Measurements from ENCODE around the gene SNORC. TPM values are rescaled to one million over a fixed set of nuclear protein-coding genes. Genes with fewer than 3 reads are reported as not detected.

SNORC gene
- total RNA-seq, 1 donor from 2014 or later, result 1.8 TPM

DNA sequence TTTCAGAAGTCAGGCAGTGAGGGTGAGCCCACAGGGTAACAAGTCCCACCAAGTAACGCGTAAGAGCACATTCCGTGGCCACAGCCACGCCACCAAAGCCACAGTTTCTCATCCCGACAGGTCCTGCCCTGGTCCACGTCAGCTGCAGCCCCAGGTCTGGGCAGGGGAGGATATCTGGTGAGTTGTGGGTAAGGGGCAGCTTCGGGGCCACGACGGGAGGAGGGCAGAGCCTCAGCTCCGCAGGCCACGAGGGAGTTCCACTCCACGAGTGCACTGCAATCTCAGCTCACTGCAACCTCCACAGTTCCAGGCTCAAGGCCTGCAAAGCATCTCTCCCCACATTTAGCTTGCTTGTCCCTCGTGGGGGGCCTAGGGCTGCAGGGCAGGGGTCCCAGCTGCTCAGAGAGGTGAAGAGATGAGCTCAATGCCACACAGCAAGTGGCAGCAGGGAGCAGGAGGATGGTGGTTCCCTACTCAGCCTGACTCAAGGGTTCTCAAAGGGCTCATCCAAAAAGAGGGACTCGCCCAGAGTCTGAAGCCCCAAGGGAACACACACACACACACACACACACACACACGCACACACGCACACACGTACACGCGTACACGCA is 12.5 kb downstream of the SNORC start:
- ATAC-seq, result no peak

DNA sequence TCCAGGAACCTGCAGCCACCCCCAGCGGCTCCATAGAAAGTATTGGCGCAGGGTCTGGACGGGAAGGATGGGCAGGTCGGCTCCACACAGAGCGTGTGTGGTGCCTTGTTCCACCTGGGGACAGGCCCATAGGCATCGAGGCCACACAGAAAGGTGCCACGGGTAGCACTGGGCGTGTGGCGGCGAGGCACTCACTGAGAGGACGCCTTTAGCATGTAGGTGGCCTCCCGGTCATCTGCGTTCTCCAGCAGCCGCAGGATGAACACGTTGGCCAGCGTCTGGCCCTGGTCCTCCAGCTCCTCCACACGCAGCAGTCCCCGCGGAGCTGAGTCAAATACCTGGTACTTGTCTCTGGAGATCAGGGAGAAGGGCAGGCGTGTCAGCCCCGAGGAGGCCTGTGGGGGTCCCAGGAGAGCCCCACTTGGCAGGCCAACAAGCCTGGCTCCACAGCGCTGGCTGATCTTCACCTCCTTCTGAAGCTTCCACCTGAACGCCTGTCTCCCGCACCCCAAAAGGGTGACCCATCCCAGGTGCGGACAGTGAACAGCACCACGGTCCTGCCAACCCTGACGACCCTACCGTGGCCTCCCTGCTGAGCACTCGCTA is 13.2 kb downstream of the SNORC start:
- ATAC-seq, result no peak

DNA sequence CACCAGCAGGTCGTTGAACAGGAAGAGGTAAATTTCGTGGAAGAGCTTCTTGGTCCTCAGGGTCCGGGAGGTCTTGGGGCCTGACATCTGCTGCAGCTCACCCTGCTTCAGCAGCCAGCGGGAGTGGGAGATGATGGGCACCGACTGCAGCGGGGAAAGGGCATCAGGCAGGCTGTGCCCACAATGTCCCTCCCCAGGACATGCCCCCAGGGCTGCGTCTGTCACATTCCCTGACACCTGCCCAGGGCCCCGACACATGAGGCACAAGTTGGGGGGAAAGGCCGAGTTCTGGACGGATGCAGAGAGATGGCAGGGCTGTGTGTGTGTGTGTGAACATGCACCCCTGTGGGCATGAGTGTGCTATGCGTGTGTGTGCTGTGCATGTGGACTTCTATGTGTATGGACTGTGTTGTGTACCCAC is 13.9 kb downstream of the SNORC start:
- no peak for ATAC-seq

DNA sequence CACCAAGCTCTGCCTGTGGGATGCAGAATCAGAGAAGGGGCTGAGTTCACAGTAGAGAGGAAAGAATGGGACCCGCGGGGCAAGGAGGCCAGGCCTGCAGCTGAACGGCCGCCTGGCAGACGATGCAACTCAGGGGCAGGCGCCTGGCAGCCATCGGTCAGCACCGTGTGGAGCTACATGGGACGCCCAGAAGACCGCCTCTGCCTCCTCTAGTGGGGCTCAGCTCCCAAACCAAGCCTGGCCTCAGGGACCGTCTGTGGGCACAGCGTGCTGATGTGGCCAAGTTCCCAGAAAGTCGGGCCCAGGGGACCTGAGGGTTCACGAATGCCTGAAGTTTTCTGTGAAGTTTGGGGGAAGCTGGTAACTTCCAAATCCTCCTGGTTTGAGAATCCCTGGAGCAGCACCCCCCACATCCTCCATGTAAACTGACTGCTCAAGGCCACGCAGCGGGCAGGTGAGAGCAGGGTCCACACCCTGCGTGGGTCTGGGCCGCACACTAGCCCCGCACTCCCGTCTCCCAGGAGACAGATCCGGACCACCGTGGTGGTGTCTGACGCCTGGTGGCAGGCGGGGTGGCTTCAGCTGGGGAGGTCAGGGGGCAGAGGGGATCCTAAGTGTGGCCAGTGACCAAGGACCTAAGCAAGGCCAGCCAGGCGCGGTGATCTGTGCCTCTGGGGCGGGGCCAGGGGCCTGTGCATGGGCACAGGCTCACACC is 14.6 kb downstream of the SNORC start:
- ATAC-seq, result no peak

DNA sequence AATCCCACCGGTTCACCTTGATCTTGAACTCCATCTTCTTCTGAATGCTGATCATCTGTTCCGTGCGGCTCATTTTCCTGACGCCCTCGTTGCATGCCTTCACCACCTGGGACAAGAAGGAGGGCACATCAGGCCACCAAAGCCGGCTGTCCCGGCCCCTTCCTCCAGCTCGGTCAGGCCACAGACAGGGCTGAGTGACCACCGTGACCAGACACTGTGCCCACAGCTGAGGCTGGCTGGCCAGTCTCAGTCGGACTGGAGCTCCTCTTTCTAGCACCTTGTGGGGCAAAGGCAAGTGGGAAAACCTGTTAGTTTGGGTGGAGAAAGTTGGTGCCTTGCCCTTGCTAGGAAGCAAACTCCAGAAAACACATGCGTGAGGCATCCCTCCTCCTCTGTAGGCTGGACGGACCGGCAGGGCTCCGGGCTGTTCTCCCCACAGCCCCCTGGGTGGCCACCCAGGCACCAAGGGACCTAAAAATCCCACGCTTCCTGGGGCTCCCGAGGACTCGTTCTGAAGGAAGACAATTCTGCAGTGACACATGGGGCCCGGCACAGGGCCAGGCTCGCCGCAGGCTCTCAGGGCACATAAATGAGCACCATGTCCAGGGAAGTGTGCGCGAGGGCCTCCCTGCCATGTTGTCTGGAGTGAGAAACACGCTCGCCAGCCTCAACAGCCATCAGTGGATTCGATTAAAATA is 15.3 kb downstream of the SNORC start:
- peak; percentile 51 for ATAC-seq

DNA sequence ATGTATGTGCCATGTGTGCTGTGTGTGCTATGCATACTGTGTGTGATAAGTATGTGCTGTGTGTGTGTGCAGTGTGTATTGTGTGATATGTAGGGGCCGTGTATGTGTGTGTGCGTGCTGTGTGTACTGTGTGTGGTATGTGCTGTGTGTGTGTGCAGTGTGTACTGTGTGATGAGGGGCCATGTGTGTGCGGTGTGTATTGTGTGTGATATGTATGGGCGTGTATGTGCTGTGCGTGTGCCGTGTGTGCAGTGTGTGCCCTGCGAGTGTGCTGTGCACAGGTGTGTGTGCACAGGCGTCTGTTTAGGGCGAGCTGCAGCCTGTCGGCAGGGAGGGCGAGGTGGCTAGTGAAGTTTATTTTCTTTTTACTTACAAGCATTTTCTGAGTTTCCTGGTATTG is 16.1 kb downstream of the SNORC start:
- peak; percentile 9 for ATAC-seq

DNA sequence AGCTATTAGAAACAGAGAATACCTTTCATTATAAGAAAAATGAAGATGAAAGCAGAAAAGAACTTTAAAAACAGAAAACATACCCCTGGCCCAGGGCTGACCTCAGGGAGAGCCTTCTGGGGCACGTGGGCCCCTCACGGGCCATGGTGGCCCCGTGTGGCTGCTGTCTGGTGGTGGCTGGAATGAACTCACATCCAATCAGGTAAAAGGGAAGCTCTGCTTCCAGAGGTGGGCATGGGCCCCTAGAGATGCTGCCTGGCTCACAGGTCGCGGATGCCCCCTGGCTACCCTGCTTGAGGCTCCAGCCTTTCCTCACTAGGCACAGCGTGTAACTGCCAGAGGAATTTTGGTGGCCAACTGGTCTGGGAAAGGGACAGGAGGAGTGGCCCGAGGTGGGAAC is 16.6 kb downstream of the SNORC start:
- ATAC-seq, result no peak

DNA sequence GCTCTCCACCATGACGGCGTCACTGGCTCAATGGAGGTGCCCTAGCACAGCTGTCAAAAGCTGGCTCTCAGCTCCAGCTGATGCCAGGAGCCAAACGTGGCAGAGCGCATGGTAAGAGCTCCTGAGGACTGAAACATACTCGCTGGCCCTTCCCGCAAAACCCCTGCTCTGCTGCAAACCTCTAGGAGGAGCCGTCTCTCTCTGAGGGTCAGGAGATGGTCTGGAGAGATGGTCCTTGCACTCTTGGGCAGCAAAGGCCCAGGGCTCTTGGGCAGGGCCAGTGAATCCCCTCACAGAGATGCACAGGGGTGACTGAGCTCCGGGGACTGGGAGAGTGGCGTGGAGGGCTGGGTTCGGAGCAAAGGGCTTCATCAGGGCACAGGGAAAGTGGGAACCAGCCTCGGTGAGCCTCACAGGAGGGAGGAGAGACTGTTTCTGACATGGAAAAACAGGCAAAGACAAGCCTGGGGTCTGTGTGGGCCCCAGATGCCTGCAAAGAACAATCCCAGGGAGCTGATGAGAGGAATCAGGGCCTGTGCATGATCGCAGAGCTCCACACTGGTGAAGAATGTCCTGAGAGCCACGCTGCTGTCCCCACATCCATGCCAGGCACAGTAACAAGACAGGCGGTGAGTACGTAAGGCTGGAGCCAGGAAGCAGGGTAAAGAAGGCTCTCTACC is 17.2 kb downstream of the SNORC start:
- ATAC-seq, result no peak

DNA sequence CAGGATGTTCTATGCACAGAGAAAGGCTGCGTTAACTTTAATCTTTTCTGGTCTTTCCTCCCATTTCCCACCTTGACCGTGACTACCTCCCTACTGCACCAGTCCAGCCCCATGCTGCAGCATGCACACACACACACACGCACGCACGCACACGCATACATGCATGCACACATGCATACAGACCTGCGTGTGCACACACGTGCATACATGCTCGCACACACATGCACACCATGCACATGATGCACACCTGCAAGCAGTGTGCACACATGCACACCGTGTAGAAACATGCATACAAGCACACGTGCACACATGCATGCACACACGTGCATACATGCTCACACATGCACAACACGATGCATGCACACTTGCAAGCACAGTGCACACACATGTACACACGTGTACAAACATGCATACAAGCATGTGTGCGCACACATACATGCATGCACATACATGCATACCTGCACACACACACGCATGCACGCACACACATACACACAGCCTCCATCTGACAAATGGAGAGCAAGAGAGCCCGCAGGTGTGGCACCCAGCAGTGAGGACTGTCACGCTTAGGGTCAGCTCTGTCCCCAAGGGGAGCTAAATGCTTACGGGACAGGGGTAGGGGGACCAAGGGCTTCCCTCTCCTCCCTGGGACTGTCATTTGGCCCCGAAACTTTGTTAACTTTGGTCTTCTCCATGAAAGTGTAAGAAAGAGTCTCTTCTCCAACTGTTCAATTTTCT is 18.2 kb downstream of the SNORC start:
- ATAC-seq, result no peak

DNA sequence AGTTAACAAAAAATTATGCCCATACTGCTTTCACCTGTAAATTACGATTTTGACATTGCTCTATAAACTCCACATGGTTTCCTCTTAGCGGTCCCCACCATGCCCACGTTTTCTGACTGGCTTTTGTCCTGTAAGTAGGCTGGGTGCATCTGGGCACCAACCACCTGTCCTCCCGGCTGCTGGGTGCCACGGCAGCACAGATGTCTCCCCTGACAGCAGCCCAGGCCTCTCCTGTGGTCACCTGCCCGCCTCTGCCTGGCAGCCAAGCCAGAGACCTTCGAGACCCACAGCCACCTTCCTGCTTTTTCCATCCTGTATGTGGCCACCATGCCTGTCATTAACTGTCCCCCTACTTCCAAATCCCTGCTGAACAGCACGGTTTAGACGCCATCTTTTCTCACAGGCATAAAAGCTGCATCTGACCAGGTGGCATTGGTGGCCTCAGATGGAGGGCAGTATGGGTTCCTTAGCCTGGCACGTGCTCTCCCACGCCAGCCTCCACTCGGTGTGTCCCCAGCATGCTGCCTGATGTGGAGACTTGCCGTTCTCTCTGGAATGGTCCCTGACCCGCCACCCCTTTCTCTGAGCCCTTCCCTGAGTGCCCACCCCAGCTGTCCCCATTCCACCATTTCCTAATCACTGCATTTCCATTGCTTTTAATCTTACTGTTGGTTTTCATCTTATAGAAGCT is 18.9 kb downstream of the SNORC start:
- ATAC-seq, result no peak

DNA sequence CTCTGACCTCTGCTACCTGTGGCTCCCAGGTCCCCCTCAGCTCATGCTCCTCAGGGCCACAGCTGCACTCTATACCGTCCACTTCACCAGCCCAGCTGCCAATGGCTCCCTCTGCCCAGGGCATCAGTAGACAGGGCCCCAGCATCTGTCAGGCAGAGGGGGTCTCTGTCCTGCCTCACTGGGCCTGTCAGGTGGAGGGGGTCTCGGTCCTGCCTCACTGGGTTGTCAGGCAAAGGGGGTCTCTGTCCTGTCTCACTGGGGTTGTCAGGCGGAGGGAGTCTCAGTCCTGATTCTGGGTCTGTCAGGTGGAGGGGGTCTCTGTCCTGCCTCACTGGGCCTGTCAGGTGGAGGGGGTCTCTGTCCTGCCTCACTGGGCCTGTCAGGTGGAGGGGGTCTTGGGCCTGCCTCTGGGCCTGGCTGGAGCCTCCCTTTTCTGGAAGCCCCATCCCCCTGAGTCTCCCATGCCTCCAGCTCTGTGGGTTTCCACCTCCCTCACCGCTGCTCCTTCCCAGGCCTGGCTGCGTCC is 19.9 kb downstream of the SNORC start:
- ATAC-seq, result no peak

DNA sequence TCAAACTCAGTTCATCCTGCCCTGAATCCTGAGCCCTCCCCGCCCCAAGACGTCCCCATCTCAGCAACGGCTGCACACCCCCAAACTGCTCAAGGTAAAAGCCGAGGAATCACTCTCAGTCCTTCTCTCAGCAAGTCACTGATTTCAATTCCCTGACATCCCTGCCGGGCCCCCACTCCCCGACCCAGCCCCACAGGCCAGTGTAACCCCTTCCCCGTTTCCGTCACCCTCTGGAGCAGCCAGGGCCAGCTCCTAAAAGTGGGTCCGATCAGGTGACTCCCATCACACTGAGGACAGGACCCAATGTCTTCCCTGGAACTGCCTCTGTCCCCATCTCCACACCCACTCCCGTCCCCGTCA is 20.5 kb downstream of the SNORC start:
- ATAC-seq, result no peak

DNA sequence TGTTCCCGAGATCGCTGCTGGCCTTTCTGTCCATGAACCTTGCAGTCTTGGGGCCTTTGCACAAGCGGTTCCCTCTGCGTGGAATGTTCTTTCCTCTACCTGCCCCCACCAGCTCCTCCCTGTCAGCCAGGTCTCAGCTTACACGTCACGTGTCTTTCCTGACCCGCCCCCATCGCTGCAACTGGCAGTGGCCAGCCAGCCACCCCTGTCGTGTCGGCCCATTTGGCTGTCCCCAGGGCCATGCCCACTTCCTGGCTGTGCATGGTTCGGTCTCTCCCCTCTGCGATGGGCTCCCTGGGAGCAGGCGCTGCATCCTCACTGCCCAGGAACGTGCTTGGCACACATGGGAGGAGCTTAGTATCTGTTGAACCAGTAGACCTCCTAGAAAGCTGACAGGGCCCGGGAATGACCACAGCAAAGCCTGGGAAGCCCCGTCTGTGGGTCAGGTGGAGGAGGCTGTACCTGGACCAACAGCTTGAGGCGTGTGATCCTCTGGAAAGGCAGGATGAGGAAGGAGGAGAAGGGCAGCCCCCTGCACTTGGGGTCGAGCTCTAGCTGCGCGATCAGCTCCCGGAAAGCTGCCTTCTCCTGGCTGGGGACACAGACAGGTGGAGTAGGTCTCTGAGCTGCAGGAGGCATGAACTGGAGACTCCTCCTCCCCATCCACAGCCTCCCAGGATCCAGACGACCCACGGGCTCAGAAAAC is 21.0 kb downstream of the SNORC start:
- ATAC-seq, result peak; percentile 58

DNA sequence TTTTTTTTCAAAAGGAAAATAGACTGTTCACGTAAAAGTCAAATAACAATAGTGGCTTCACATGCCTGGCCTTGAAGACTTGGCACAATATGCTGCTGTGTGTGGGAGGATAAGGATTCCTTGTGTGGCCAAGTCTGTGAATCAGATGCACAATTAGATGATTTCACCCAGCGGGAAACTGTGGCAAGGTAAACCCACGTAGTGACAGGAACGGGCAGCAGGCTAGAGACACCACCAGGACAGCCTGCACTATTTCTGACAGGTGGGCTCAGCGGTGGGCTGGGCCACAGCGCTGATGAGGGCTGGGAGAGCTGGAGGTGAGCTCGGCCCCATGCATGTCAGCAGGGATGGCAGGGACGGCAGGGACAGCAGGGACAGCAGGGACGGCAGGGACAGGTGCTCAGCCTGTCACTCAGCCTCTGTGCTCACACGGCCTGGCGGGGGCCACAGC is 21.6 kb downstream of the SNORC start:
- ATAC-seq, result peak; percentile 47

DNA sequence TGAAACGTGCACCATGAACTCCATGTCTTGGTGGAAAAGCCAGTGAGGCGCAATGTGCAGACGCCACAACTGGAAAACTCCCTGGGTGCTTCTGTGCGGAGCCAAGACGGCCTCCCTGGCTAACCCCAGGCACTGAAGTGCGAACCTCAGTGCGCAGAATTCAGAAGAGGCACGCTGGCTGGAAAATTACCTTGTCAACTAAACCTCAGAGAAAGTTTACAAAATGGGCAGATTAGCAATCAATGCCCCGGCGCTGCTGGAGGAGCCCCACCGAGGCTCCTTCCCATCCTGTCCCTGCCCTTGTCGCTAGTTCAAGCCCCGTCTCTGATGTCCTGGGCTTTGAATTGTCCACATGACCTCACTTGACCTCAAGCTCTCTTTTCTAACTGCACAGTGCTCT is 22.2 kb downstream of the SNORC start:
- ATAC-seq, result no peak

DNA sequence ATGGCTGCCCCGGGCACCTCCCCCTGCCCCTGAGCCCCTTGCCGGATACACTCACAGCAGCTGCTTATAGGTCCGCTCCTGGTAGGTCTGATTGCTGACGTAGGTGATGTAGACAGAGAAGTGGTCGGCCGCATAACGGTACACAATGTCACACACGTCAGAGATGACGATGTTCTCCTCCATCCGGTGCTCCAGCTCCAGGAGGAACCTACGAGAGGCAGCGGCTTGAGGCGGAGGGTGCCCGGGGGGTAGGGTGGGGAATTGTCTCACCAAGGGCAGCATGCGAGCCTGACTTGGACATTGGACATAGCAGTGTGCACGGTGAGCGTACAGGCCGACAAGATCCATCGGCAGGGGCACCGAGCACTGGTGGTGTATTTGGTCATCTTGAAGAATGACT is 22.8 kb downstream of the SNORC start:
- no peak for ATAC-seq

DNA sequence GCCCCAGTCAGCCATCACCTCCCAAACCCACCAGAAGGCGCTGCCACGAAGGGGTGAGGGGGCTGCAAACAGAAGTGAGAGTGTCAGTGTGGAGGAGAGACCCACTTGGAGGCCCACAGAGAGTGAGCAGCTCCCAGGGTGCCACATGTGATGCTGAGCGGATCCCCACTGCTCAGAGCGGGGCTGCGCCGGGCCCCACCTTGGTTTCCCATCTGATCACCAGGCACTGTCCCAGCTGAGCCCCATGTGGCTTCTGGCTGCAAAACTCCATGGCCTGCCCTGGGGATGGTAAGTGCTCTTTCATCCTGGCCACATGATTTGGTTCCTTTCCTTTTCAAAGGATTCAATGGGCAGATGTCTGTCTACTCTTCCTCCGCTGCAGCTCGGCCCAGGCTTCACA is 23.8 kb downstream of the SNORC start:
- no peak for ATAC-seq

DNA sequence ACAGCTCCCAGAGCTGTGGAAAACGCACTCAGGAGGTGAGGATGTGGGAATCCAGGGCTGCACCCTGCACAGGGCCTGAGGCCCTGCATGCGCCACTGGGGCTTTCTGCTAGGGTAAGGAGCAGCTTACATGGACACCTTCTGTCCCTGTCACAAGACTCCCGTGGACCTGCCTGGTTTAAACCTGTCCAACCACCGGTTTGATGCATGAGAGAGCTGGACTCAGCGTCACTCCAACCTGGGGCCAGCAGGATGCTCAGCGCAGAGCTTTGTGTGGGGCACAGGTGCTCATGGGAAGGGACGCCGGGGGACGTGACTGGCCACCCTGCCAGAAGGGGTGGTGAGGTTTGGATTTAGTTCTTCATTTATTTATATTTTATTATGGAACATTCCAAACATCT is 24.2 kb downstream of the SNORC start:
- no peak for ATAC-seq

DNA sequence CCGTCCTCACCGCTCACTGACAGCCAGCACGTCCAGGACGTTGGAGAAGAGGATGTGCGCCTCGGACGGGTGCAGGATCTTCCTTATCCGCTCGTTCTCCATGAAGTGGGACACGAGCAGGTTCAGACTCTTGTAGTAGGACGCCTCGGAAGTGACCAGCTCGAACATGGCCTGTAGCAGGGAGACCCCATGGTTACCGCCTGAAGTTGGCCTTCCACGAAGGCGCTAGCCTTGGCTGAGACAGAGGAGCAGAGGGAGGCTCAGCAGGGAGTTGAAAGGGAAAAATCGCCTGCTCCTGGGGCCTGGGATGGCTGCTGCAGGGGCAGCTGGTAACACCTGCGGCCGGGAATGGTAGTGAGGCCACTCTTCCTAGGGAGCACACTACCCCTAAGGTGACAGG is 24.7 kb downstream of the SNORC start:
- no peak for ATAC-seq

DNA sequence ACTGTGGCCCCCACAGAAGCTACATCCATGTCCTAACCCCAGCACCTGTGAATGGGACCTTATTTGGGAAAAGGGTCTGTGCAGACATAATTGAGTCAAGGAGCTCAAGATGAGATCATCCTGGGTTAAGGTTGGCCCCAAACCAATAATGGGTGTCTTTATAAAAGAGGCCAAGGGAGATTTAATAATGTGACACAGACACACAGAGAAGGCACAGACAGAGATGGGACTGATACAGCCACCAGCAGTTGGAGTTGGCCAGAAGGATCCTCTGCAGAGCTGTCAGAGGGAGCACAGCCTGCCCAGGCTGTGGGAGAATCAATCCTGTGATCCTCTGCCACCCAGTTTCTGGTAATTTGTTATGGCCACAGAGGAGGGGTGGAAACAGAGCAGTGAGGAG is 26.0 kb downstream of the SNORC start:
- ATAC-seq, result no peak
